Breast epithelium (tissue), 3 donors: ENCODE data around the gene MRPL49.

Experiments used
- POLR2A ChIP-seq: fragments of 450-650 bp; IDR thresholded peaks from one replicate; pipeline ENCODE4 v1.6.1; 2016; ENCODE audit warnings: antibody characterized with exemption, mild to moderate bottlenecking, moderate library complexity
- TF ChIP-seq, protein P1 (sequence below), 3 donors: fragments of 450-650 bp; IDR thresholded peaks; one replicate each; pipeline ENCODE4 v1.5.1; 2016 to 2017; ENCODE audit warnings: antibody characterized with exemption in 3 of 3, mild to moderate bottlenecking in 3 of 3, moderate library complexity in 3 of 3

DNA sequence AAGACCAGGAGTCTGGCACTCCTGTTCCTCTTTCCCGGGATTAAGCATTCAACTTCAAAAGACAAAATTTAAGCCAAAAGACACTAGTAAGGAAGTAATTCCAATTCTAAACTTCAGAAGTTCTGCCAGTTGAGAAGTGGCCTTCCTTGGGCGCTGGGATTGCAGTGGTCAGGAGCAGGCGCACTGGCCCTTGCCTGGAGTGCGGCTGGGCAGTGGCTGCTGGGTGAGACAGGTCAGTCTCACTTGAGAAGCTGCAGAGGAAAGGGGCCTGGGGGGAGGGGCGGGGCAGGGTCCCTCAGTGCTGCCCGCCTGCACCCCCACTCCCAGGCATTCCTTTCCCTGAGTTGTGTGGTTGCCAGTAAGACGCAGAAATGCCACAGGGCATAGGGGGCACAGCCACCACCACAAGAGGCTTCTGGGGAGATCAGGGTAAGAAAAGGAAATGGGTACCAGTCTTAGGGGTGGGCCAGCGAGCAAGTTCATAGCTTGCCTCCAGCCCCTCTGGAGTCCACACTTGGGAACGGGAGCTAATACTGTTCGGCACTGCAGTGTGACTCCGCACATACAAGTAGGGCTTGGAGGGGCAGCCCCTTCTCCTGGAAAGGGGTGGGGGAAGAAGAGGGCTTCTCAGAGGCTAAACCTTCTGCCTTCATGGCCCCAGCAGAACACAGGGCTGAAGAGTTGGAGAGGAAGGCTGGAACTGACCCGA lies 5.5 kb downstream of the MRPL49 start:
- TF ChIP-seq, protein P1, sequence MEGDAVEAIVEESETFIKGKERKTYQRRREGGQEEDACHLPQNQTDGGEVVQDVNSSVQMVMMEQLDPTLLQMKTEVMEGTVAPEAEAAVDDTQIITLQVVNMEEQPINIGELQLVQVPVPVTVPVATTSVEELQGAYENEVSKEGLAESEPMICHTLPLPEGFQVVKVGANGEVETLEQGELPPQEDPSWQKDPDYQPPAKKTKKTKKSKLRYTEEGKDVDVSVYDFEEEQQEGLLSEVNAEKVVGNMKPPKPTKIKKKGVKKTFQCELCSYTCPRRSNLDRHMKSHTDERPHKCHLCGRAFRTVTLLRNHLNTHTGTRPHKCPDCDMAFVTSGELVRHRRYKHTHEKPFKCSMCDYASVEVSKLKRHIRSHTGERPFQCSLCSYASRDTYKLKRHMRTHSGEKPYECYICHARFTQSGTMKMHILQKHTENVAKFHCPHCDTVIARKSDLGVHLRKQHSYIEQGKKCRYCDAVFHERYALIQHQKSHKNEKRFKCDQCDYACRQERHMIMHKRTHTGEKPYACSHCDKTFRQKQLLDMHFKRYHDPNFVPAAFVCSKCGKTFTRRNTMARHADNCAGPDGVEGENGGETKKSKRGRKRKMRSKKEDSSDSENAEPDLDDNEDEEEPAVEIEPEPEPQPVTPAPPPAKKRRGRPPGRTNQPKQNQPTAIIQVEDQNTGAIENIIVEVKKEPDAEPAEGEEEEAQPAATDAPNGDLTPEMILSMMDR (IDR thresholded peaks at IDR 0.05), result no peak
- TF ChIP-seq POLR2A, result no peak
